ENCODE data around the gene NOS1. TPM values are rescaled to one million over a fixed set of nuclear protein-coding genes. Genes with fewer than 3 reads are reported as not detected.

Gene NOS1
- polyA plus RNA-seq, 4 donors, result under 0.01 to 0.79 (median 0.27) TPM; not detected in 1

DNA sequence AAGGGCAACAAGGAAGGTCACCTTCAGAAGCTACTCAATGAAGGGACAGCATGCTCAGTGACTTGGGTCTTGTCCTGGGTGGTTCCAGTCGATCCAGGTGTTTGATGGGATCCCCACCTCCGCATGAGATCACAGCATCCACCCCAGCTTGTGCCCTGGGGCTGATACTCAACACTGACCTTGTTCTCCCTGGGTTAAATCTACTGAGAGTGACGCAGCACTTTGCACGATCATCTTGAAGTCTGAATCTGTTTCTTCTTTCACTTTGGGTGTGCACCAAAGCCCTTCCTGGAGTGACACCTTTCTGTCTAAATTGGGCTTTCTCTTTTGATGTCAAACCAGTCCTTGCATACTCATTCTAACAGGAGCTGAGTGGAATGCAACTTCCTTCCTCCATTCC lies 13.8 kb downstream of the NOS1 start:
- Histone ChIP-seq H3K9me3 (ENCODE audit: control insufficient read depth in 2 of 2, insufficient read depth in 1 of 2, low read depth in 1 of 2, low read length in 1 of 2) (no peaks in the 10 kb centered on the region), H3K36me3 (ENCODE audit: control insufficient read depth in 3 of 3, insufficient read depth in 2 of 3, low read depth in 1 of 3, low read length in 3 of 3) (no peaks in the 10 kb centered on the region), H3K4me3 (ENCODE audit: low read depth in 1 of 3, low read length in 3 of 3) (no peak overlapping the region), H3K4me1 (ENCODE audit: control insufficient read depth in 3 of 3, insufficient read depth in 2 of 3, low read depth in 1 of 3, low read length in 2 of 3) (no peaks in the 10 kb centered on the region), H3K27ac (ENCODE audit: low read depth in 1 of 3, low read length in 2 of 3) (no peak overlapping the region), H3K27me3 (ENCODE audit: control insufficient read depth in 3 of 3, insufficient read depth in 3 of 3, low read length in 3 of 3) (no peaks in the 10 kb centered on the region)
- WGBS, 3 donors, result 45 to 63% (median 60%) methylated on average over 4 of the region's 4 CpGs
- FAIRE-seq (no peak), DNase-seq (no peak)

GRCh38 chr12:117344716-117345115 lies 16.7 kb downstream of the NOS1 start:
- 90 to 93% (median 91%) methylated on average over 5 of the region's 5 CpGs for WGBS, 3 donors
- H3K27ac ChIP-seq (ENCODE audit: low read depth in 1 of 3, low read length in 2 of 3), result no peak overlapping the region
- H3K36me3 ChIP-seq (ENCODE audit: control insufficient read depth in 3 of 3, insufficient read depth in 2 of 3, low read depth in 1 of 3, low read length in 3 of 3), result no peaks in the 10 kb centered on the region
- DNase-seq (no peak), FAIRE-seq (no peak)
- H3K4me1 ChIP-seq (ENCODE audit: control insufficient read depth in 3 of 3, insufficient read depth in 2 of 3, low read depth in 1 of 3, low read length in 2 of 3), result no peaks in the 10 kb centered on the region
- no peaks in the 10 kb centered on the region for H3K9me3 ChIP-seq (ENCODE audit: control insufficient read depth in 2 of 2, insufficient read depth in 1 of 2, low read depth in 1 of 2, low read length in 1 of 2)
- H3K4me3 ChIP-seq (ENCODE audit: low read depth in 1 of 3, low read length in 3 of 3), result no peak overlapping the region
- no peaks in the 10 kb centered on the region for H3K27me3 ChIP-seq (ENCODE audit: control insufficient read depth in 3 of 3, insufficient read depth in 3 of 3, low read length in 3 of 3)

GRCh38 chr12:117343849-117344248 lies 17.6 kb downstream of the NOS1 start:
- H3K4me3 ChIP-seq (ENCODE audit: low read depth in 1 of 3, low read length in 3 of 3), result no peak overlapping the region
- no peaks in the 10 kb centered on the region for H3K36me3 ChIP-seq (ENCODE audit: control insufficient read depth in 3 of 3, insufficient read depth in 2 of 3, low read depth in 1 of 3, low read length in 3 of 3)
- FAIRE-seq, result no peak
- no peaks in the 10 kb centered on the region for H3K27me3 ChIP-seq (ENCODE audit: control insufficient read depth in 3 of 3, insufficient read depth in 3 of 3, low read length in 3 of 3)
- H3K9me3 ChIP-seq (ENCODE audit: control insufficient read depth in 2 of 2, insufficient read depth in 1 of 2, low read depth in 1 of 2, low read length in 1 of 2), result no peaks in the 10 kb centered on the region
- DNase-seq, result no peak
- H3K4me1 ChIP-seq (ENCODE audit: control insufficient read depth in 3 of 3, insufficient read depth in 2 of 3, low read depth in 1 of 3, low read length in 2 of 3), result no peaks in the 10 kb centered on the region
- WGBS, 3 donors, result 76 to 85% (median 78%) methylated on average over 1 of the region's 1 CpG
- no peak overlapping the region for H3K27ac ChIP-seq (ENCODE audit: low read depth in 1 of 3, low read length in 2 of 3)

GRCh38 chr12:117343296-117343695 lies 18.1 kb downstream of the NOS1 start:
- no peaks in the 10 kb centered on the region for H3K9me3 ChIP-seq (ENCODE audit: control insufficient read depth in 2 of 2, insufficient read depth in 1 of 2, low read depth in 1 of 2, low read length in 1 of 2)
- no peaks in the 10 kb centered on the region for H3K36me3 ChIP-seq (ENCODE audit: control insufficient read depth in 3 of 3, insufficient read depth in 2 of 3, low read depth in 1 of 3, low read length in 3 of 3)
- no peak overlapping the region for H3K27ac ChIP-seq (ENCODE audit: low read depth in 1 of 3, low read length in 2 of 3)
- FAIRE-seq (no peak), DNase-seq (no peak)
- no peaks in the 10 kb centered on the region for H3K4me1 ChIP-seq (ENCODE audit: control insufficient read depth in 3 of 3, insufficient read depth in 2 of 3, low read depth in 1 of 3, low read length in 2 of 3)
- H3K27me3 ChIP-seq (ENCODE audit: control insufficient read depth in 3 of 3, insufficient read depth in 3 of 3, low read length in 3 of 3), result no peaks in the 10 kb centered on the region
- WGBS, 3 donors, result 26 to 45% (median 37%) methylated on average over 4 of the region's 4 CpGs
- no peak overlapping the region for H3K4me3 ChIP-seq (ENCODE audit: low read depth in 1 of 3, low read length in 3 of 3)

GRCh38 chr12:117342682-117343081 lies 18.7 kb downstream of the NOS1 start:
- Histone ChIP-seq H3K27me3 (ENCODE audit: control insufficient read depth in 3 of 3, insufficient read depth in 3 of 3, low read length in 3 of 3) (no peaks in the 10 kb centered on the region), H3K36me3 (ENCODE audit: control insufficient read depth in 3 of 3, insufficient read depth in 2 of 3, low read depth in 1 of 3, low read length in 3 of 3) (no peaks in the 10 kb centered on the region), H3K4me1 (ENCODE audit: control insufficient read depth in 3 of 3, insufficient read depth in 2 of 3, low read depth in 1 of 3, low read length in 2 of 3) (no peaks in the 10 kb centered on the region), H3K27ac (ENCODE audit: low read depth in 1 of 3, low read length in 2 of 3) (no peak overlapping the region), H3K9me3 (ENCODE audit: control insufficient read depth in 2 of 2, insufficient read depth in 1 of 2, low read depth in 1 of 2, low read length in 1 of 2) (no peaks in the 10 kb centered on the region), H3K4me3 (ENCODE audit: low read depth in 1 of 3, low read length in 3 of 3) (no peak overlapping the region)
- no peak for DNase-seq
- 12 to 24% (median 13%) methylated on average over 2 of the region's 2 CpGs for WGBS, 3 donors
- no peak for FAIRE-seq

GRCh38 chr12:117342247-117342646 lies 19.2 kb downstream of the NOS1 start:
- no peak overlapping the region for H3K4me3 ChIP-seq (ENCODE audit: low read depth in 1 of 3, low read length in 3 of 3)
- DNase-seq, result no peak
- H3K4me1 ChIP-seq (ENCODE audit: control insufficient read depth in 3 of 3, insufficient read depth in 2 of 3, low read depth in 1 of 3, low read length in 2 of 3), result no peaks in the 10 kb centered on the region
- FAIRE-seq, result no peak
- no peaks in the 10 kb centered on the region for H3K27me3 ChIP-seq (ENCODE audit: control insufficient read depth in 3 of 3, insufficient read depth in 3 of 3, low read length in 3 of 3)
- no peak overlapping the region for H3K27ac ChIP-seq (ENCODE audit: low read depth in 1 of 3, low read length in 2 of 3)
- WGBS, 3 donors, result 69 to 80% (median 75%) methylated on average over 4 of the region's 4 CpGs
- no peaks in the 10 kb centered on the region for H3K36me3 ChIP-seq (ENCODE audit: control insufficient read depth in 3 of 3, insufficient read depth in 2 of 3, low read depth in 1 of 3, low read length in 3 of 3)
- H3K9me3 ChIP-seq (ENCODE audit: control insufficient read depth in 2 of 2, insufficient read depth in 1 of 2, low read depth in 1 of 2, low read length in 1 of 2), result no peaks in the 10 kb centered on the region

- FAIRE-seq (no peak), DNase-seq (no peak)
- WGBS, 3 donors, result 41 to 45% (median 41%) methylated on average over 4 of the region's 4 CpGs
- Histone ChIP-seq H3K9me3 (ENCODE audit: control insufficient read depth in 2 of 2, insufficient read depth in 1 of 2, low read depth in 1 of 2, low read length in 1 of 2) (no peaks in the 10 kb centered on the region), H3K27ac (ENCODE audit: low read depth in 1 of 3, low read length in 2 of 3) (no peak overlapping the region), H3K4me3 (ENCODE audit: low read depth in 1 of 3, low read length in 3 of 3) (no peak overlapping the region), H3K27me3 (ENCODE audit: control insufficient read depth in 3 of 3, insufficient read depth in 3 of 3, low read length in 3 of 3) (no peaks in the 10 kb centered on the region), H3K4me1 (ENCODE audit: control insufficient read depth in 3 of 3, insufficient read depth in 2 of 3, low read depth in 1 of 3, low read length in 2 of 3) (no peaks in the 10 kb centered on the region), H3K36me3 (ENCODE audit: control insufficient read depth in 3 of 3, insufficient read depth in 2 of 3, low read depth in 1 of 3, low read length in 3 of 3) (no peaks in the 10 kb centered on the region)
Observed at GRCh38 chr12:117339104-117339503, 22.3 kb downstream of the NOS1 start.

GRCh38 chr12:117334855-117335587 lies 26.4 kb downstream of the NOS1 start:
- H3K27ac ChIP-seq (ENCODE audit: low read depth in 1 of 3, low read length in 2 of 3), result no peak overlapping the region
- FAIRE-seq (no peak), DNase-seq (no peak)
- H3K9me3 ChIP-seq (ENCODE audit: control insufficient read depth in 2 of 2, insufficient read depth in 1 of 2, low read depth in 1 of 2, low read length in 1 of 2), result no peaks in the 10 kb centered on the region
- 42 to 67% (median 65%) methylated on average over 21 of the region's 21 CpGs for WGBS, 3 donors
- H3K4me1 ChIP-seq (ENCODE audit: control insufficient read depth in 3 of 3, insufficient read depth in 2 of 3, low read depth in 1 of 3, low read length in 2 of 3), result no peaks in the 10 kb centered on the region
- no peaks in the 10 kb centered on the region for H3K36me3 ChIP-seq (ENCODE audit: control insufficient read depth in 3 of 3, insufficient read depth in 2 of 3, low read depth in 1 of 3, low read length in 3 of 3)
- H3K27me3 ChIP-seq (ENCODE audit: control insufficient read depth in 3 of 3, insufficient read depth in 3 of 3, low read length in 3 of 3), result peaks cover 0 to 7% (median 4%) of the 10 kb centered on the region in 3 donors
- H3K4me3 ChIP-seq (ENCODE audit: low read depth in 1 of 3, low read length in 3 of 3), result no peak overlapping the region

DNA sequence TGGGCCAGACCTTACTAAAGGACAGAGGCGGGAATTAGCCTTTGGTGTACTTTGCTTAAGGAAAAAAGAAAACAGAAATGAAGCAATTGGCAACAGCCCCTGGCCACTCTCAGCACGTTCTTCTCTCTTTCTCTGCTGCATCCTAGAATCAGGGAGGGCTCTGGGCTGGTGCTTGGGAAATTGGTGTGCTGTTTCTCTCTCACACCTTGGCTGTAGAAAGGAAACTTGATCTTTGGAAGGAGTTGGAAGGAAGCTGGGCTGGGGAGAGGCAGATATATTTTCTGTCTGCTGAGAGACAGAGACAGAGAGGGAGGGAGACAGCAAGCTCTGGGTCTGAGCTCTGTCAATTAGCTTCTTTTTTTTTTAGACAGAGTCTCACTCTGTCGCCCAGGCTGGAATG lies 27.4 kb downstream of the NOS1 start:
- H3K27ac ChIP-seq (ENCODE audit: low read depth in 1 of 3, low read length in 2 of 3), result no peak overlapping the region
- no peak overlapping the region for H3K4me3 ChIP-seq (ENCODE audit: low read depth in 1 of 3, low read length in 3 of 3)
- DNase-seq, result no peak
- H3K9me3 ChIP-seq (ENCODE audit: control insufficient read depth in 2 of 2, insufficient read depth in 1 of 2, low read depth in 1 of 2, low read length in 1 of 2), result no peaks in the 10 kb centered on the region
- no peak for FAIRE-seq
- H3K27me3 ChIP-seq (ENCODE audit: control insufficient read depth in 3 of 3, insufficient read depth in 3 of 3, low read length in 3 of 3), result peaks cover 0 to 7% (median 4%) of the 10 kb centered on the region in 3 donors
- 32 to 37% (median 34%) methylated on average over 3 of the region's 3 CpGs for WGBS, 3 donors
- no peaks in the 10 kb centered on the region for H3K36me3 ChIP-seq (ENCODE audit: control insufficient read depth in 3 of 3, insufficient read depth in 2 of 3, low read depth in 1 of 3, low read length in 3 of 3)
- no peaks in the 10 kb centered on the region for H3K4me1 ChIP-seq (ENCODE audit: control insufficient read depth in 3 of 3, insufficient read depth in 2 of 3, low read depth in 1 of 3, low read length in 2 of 3)
